HG03439 (cell line): ENCODE data around the gene PDZK1IP1.
"Not testable (repeated sequence)": the region's sequence is repeated elsewhere in the genome, so short reads cannot be mapped to it uniquely, and the experiment has no call there.

Source experiments
- ATAC-seq: cut with Tn5 transposase; IDR thresholded peaks from one replicate; pipeline ENCODE4 v1.9.1; 2021; ENCODE audit warnings: mild to moderate bottlenecking, moderate library complexity; ENCODE audit not compliant: unreplicated experiment

The PDZK1IP1 gene

DNA sequence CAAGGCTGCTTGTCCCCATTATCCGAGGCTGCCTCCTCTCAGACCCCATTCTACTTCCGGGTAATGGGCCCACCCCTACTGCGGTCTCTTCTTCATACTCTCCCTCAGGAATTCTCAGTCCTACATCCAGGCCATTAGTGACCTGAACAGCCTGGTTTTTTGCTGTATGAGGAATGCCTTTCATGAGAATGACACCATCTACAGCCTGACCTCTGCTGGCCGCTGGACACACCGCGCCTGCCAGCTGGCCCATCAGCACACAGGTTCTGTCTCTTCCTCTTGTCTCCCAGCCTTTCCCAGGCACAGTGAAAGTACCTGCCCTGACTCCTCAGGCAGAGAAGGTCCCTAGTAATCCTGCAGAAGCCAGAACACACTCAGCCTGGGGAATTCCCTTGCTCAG, 46.2 kb downstream of the PDZK1IP1 start:
- not testable (repeated sequence) for ATAC-seq

DNA sequence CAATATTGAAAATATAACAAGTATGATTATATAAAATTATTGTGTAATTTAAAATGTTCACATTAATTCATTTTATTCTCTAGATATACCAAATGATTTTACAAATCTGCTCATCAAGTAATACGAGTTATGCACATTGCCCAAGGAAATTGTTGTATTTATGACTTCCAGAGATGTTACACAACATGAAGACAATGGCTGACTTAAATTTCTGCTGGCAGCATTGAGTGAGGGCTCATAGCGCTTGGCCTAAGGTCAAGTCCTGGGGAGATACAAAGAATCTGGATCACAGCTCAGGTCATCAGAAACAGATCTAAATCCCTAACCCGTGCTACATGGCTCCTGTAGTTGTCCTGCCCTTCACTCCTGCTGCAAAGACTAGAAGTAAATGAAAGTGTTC, 49.5 kb downstream of the PDZK1IP1 start:
- not testable (repeated sequence) for ATAC-seq

- no peak for ATAC-seq
Observed at GRCh38 chr1:47137925-47138615, 51.8 kb downstream of the PDZK1IP1 start.

GRCh38 chr1:47137198-47137597, 52.6 kb downstream of the PDZK1IP1 start, which contains the start of gene CYP4A22:
CYP4A22 (plus strand) TSS chr1:47137441; CDS start chr1:47137486, 45 bp downstream.
- ATAC-seq: no peak
